ENCODE measurements around the gene TSHR. TPM values are rescaled to one million over a fixed set of nuclear protein-coding genes. Genes with fewer than 3 reads are reported as not detected.

Gene TSHR
- total RNA-seq, 2 experiments from 2014 or later, result 4.9 to 40.0 TPM

DNA sequence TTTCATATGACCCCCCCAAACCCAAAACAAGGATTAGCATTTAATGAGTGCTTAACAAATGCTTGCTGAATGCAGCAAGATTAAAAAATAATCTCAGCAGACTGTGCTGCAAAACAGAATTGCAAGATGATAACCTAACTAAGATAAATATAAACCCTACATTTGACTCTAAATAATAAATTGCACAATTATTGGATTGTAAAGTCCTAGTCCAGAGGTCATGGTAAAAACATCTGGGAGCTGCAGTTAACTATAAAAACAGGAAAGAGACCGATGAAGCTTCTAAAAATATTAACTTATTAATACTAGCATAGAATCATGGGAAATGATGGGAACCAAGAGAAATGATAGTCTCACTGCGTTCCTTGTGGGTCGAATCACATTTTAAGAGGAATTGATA lies 37.2 kb downstream of the TSHR start:
- Histone ChIP-seq H3K79me2 (ENCODE audit: insufficient read depth, low read depth, low read length) (no peaks in the 10 kb centered on the region), H3K4me1 (ENCODE audit: insufficient read depth, low read length, poor library complexity, severe bottlenecking) (peaks cover 25% of the 10 kb centered on the region), H3K4me3 (ENCODE audit: low read depth, low read length, poor library complexity, severe bottlenecking) (no peak overlapping the region), H4K20me1 (ENCODE audit: insufficient read depth, low read length) (no peaks in the 10 kb centered on the region), H2AFZ (ENCODE audit: low read length) (no peak overlapping the region), H3K4me2 (ENCODE audit: low read length) (no peak overlapping the region), H3K27ac (ENCODE audit: low read depth, low read length, poor library complexity, severe bottlenecking) (no peak overlapping the region), H3K9me2 (ENCODE audit: insufficient read depth, low read length) (no peaks in the 10 kb centered on the region), H3K36me3 (ENCODE audit: insufficient read depth, low read length) (peaks cover 5% of the 10 kb centered on the region; the same call in 1 of the 2 replicates), H3K9me3 (ENCODE audit: low read length) (peaks cover 7% of the 10 kb centered on the region; the same call in 1 of the 2 replicates)
- intact Hi-C loops (cut with micrococcal nuclease; ENCODE audit: unreplicated experiment), result no loop called here
- ChIA-PET CTCF (ENCODE audit: unreplicated experiment) (no interaction called here), POLR2A (interaction anchor here (0.6 to 1.0 kb wide), 6 partner anchors 36 to 626 kb away, joined by 3 to 4 read pairs (median 3); no protein-coding TSS in a partner anchor)
- no peak for TF ChIP-seq EZH2phosphoT487 (IDR thresholded peaks at IDR 0.05; ENCODE audit: borderline replicate concordance, low read depth, low read length)
- TF ChIP-seq, protein P1, sequence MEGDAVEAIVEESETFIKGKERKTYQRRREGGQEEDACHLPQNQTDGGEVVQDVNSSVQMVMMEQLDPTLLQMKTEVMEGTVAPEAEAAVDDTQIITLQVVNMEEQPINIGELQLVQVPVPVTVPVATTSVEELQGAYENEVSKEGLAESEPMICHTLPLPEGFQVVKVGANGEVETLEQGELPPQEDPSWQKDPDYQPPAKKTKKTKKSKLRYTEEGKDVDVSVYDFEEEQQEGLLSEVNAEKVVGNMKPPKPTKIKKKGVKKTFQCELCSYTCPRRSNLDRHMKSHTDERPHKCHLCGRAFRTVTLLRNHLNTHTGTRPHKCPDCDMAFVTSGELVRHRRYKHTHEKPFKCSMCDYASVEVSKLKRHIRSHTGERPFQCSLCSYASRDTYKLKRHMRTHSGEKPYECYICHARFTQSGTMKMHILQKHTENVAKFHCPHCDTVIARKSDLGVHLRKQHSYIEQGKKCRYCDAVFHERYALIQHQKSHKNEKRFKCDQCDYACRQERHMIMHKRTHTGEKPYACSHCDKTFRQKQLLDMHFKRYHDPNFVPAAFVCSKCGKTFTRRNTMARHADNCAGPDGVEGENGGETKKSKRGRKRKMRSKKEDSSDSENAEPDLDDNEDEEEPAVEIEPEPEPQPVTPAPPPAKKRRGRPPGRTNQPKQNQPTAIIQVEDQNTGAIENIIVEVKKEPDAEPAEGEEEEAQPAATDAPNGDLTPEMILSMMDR (conservative IDR thresholded peaks at IDR 0.05; ENCODE audit: low read length), result no peak
- DNase-seq (ENCODE audit: low spot score), result no peak
- BruUV-seq (replicated peaks), result no TSS peak

DNA sequence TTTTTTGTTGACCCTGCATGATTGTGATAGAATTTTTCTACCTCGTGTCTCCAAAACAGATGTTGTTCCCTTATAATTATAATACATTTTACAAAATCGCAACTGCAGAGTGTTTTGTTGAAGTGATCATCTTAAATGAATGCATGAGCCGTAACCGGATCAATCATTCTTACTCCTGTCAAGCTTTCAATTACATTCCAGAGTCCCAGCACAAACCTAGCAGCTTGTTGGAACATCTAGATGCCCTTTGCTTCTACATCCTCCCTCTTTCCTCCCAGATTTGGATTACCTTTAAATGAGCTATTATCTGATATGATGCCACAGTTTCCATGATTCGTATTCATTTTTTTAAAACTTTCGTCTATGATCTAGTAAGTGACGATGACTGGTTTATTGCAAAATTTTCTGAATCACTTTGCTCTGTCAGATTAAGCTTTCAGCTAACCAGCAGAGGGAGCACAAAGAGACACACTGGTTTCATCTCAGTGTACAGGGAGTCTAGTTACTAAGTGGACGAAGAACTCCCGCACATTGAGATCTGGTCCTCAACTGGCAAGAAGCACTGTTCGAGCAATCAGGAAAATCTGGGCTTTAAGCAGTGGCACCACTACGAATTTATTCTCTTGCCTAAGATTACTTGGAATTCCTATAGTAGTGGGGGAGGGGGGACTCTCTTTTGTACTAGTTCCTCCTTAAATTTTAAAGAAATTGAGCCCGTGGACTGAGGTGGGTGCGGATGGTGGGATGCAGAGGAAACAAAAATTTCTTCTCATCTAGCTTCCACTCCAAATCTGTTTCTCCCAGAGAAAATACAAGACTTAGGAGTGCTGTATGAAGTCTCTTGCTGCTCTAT lies 40.9 kb downstream of the TSHR start:
- CTCF ChIA-PET (ENCODE audit: unreplicated experiment), result interaction anchor here (1.0 to 1.4 kb wide), 4 partner anchors 9 to 174 kb away, joined by 4 to 8 read pairs (median 6); no protein-coding TSS in a partner anchor
- Histone ChIP-seq H3K4me1 (ENCODE audit: insufficient read depth, low read length, poor library complexity, severe bottlenecking) (peaks cover 6% of the 10 kb centered on the region), H3K4me2 (ENCODE audit: low read length) (peak overlapping the region; percentile 56), H3K9me3 (ENCODE audit: low read length) (no peaks in the 10 kb centered on the region), H3K27ac (ENCODE audit: low read depth, low read length, poor library complexity, severe bottlenecking) (no peak overlapping the region), H3K36me3 (ENCODE audit: insufficient read depth, low read length) (no peaks in the 10 kb centered on the region), H3K4me3 (ENCODE audit: low read depth, low read length, poor library complexity, severe bottlenecking) (no peak overlapping the region), H3K9me2 (ENCODE audit: insufficient read depth, low read length) (no peaks in the 10 kb centered on the region), H3K79me2 (ENCODE audit: insufficient read depth, low read depth, low read length) (no peaks in the 10 kb centered on the region), H4K20me1 (ENCODE audit: insufficient read depth, low read length) (no peaks in the 10 kb centered on the region), H2AFZ (ENCODE audit: low read length) (peak overlapping the region; percentile 80)
- intact Hi-C loops (cut with micrococcal nuclease; ENCODE audit: unreplicated experiment), result loop anchor here (1.0 to 5.0 kb wide), 4 partner anchors 66 to 461 kb away; no protein-coding TSS in a partner anchor
- BruUV-seq (replicated peaks), result no TSS peak
- peak; percentile 82 for DNase-seq (ENCODE audit: low spot score)
- POLR2A ChIA-PET, result interaction anchor here (0.6 to 2.1 kb wide), 9 partner anchors 8 to 517 kb away, joined by 3 to 9 read pairs (median 3); partner anchors contain the start of gene CEP128
- no peak for TF ChIP-seq EZH2phosphoT487 (IDR thresholded peaks at IDR 0.05; ENCODE audit: borderline replicate concordance, low read depth, low read length)
- TF ChIP-seq, protein P1 (conservative IDR thresholded peaks at IDR 0.05; ENCODE audit: low read length), result peak; percentile 93

DNA sequence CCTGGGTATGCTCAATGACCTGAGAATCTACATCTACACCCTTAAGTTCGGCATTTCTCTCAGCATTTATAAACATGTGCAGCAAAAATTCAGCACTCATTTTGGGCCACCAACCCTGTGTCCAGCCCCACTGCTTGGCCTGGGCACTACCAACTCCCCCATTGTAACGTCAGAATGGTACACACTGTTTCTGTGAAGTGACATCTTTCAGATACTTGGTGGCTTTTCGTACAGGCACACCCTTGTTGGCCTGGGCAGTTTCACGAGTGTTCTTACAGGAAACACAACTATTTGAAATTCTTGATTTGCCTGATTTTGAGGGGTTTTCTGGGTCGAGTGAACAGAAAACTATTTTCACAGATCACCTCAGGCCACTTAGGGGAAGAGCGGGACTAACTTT lies 46.0 kb downstream of the TSHR start:
- no peak for DNase-seq (ENCODE audit: low spot score)
- Histone ChIP-seq H3K4me2 (ENCODE audit: low read length) (no peak overlapping the region), H3K79me2 (ENCODE audit: insufficient read depth, low read depth, low read length) (no peaks in the 10 kb centered on the region), H3K9me3 (ENCODE audit: low read length) (no peaks in the 10 kb centered on the region), H3K36me3 (ENCODE audit: insufficient read depth, low read length) (no peaks in the 10 kb centered on the region), H2AFZ (ENCODE audit: low read length) (peak overlapping the region; percentile 8; the same call in 1 of the 2 replicates), H3K4me3 (ENCODE audit: low read depth, low read length, poor library complexity, severe bottlenecking) (no peak overlapping the region), H4K20me1 (ENCODE audit: insufficient read depth, low read length) (no peaks in the 10 kb centered on the region), H3K4me1 (ENCODE audit: insufficient read depth, low read length, poor library complexity, severe bottlenecking) (peaks cover 5% of the 10 kb centered on the region), H3K27ac (ENCODE audit: low read depth, low read length, poor library complexity, severe bottlenecking) (no peak overlapping the region), H3K9me2 (ENCODE audit: insufficient read depth, low read length) (no peaks in the 10 kb centered on the region)
- BruUV-seq (replicated peaks), result no TSS peak
- CTCF ChIA-PET (ENCODE audit: unreplicated experiment), result no interaction called here
- POLR2A ChIA-PET, result no interaction called here
- TF ChIP-seq, protein P1 (conservative IDR thresholded peaks at IDR 0.05; ENCODE audit: low read length), result no peak
- no peak for TF ChIP-seq EZH2phosphoT487 (IDR thresholded peaks at IDR 0.05; ENCODE audit: borderline replicate concordance, low read depth, low read length)
- intact Hi-C loops (cut with micrococcal nuclease; ENCODE audit: unreplicated experiment), result no loop called here

Measured in OCI-LY7 (cell line).